Cortex of kidney (tissue), 1 donor: Measurements from ENCODE around the gene NFRKB.
"Not testable (repeated sequence)": the region's sequence is repeated elsewhere in the genome, so short reads cannot be mapped to it uniquely, and the experiment has no call there.

ENCODE experiments used
- DNase-seq: peaks from one replicate; lab custom pipeline; 2025; lab: John Stamatoyannopoulos, UW

NFRKB gene

GRCh38 chr11:129894278-129895125 is 876 bp downstream of the NFRKB start:
- DNase-seq, result no peak

GRCh38 chr11:129888451-129888850 is 6.9 kb downstream of the NFRKB start:
- no peak for DNase-seq

- DNase-seq, result no peak
Measured at GRCh38 chr11:129885381-129885780, 10.0 kb downstream of the NFRKB start.

GRCh38 chr11:129884581-129884980 is 10.8 kb downstream of the NFRKB start:
- no peak for DNase-seq

- DNase-seq, result no peak
Measured at GRCh38 chr11:129881570-129882170, 13.7 kb downstream of the NFRKB start.

GRCh38 chr11:129880311-129880710 is 15.1 kb downstream of the NFRKB start:
- DNase-seq, result no peak

- DNase-seq, result no peak
Measured at GRCh38 chr11:129871914-129872313, 23.5 kb downstream of the NFRKB start.

- not testable (repeated sequence) for DNase-seq
Measured at GRCh38 chr11:129868626-129869025, 26.8 kb downstream of the NFRKB start.

- DNase-seq, result no peak
Measured at GRCh38 chr11:129866311-129866710, 29.1 kb downstream of the NFRKB start.

GRCh38 chr11:129865701-129866100 is 29.7 kb downstream of the NFRKB start:
- no peak for DNase-seq

- DNase-seq, result no peak
Measured at GRCh38 chr11:129864811-129865210, 30.6 kb downstream of the NFRKB start.

- DNase-seq, result no peak
Measured at GRCh38 chr11:129861702-129862522, 33.5 kb downstream of the NFRKB start.

GRCh38 chr11:129856036-129856435 is 39.3 kb downstream of the NFRKB start:
- DNase-seq, result no peak

GRCh38 chr11:129855086-129855485 is 40.3 kb downstream of the NFRKB start:
- DNase-seq, result no peak

- no peak for DNase-seq
Measured at GRCh38 chr11:129854232-129854805, 41.1 kb downstream of the NFRKB start.

- DNase-seq, result no peak
Measured at GRCh38 chr11:129853518-129854231, 41.7 kb downstream of the NFRKB start.

- DNase-seq, result no peak
Measured at GRCh38 chr11:129852125-129852740, 43.1 kb downstream of the NFRKB start.

- no peak for DNase-seq
Measured at GRCh38 chr11:129849447-129850130, 45.8 kb downstream of the NFRKB start.

- not testable (repeated sequence) for DNase-seq
Measured at GRCh38 chr11:129847361-129847760, 48.0 kb downstream of the NFRKB start.

- DNase-seq, result no peak
Measured at GRCh38 chr11:129846508-129847335, 48.7 kb downstream of the NFRKB start.
